BLaER1 treated with 17β-estradiol and CSF1 and Interleukin-3, amounts not matched to agents 10 nM and 100 nM (cell line): ENCODE data around the gene DNAI7.
A peak's percentile ranks its signal among the peaks of the same experiment; 100 is the strongest.

ENCODE experiments used
- H3K27ac ChIP-seq, 11 experiments: shearing (Covaris generic); formaldehyde crosslinking; 2 replicates each; pipeline ENCODE4 v1.8.1; 2022
- H3K27me3 ChIP-seq, 11 experiments: shearing (Covaris generic); formaldehyde crosslinking; 2 replicates each; pipeline ENCODE4 v1.8.1; 2022
- H3K36me3 ChIP-seq, 11 experiments: shearing (Covaris generic); formaldehyde crosslinking; 2 replicates each; pipeline ENCODE4 v1.8.1; 2022
- H3K4me1 ChIP-seq, 10 experiments: shearing (Covaris generic); formaldehyde crosslinking; 2 replicates each; pipeline ENCODE4 v1.8.1; 2022
- H3K4me2 ChIP-seq, 11 experiments: shearing (Covaris generic); formaldehyde crosslinking; 2 replicates each; pipeline ENCODE4 v1.8.1; 2022
- H3K4me3 ChIP-seq, 10 experiments: shearing (Covaris generic); formaldehyde crosslinking; 2 replicates each; pipeline ENCODE4 v1.8.1; 2022
- H3K9ac ChIP-seq, 11 experiments: shearing (Covaris generic); formaldehyde crosslinking; 2 replicates each; pipeline ENCODE4 v1.8.1; 2022
- H3K9me3 ChIP-seq, 11 experiments: shearing (Covaris generic); formaldehyde crosslinking; replicated peaks in 1 of 11; 2 replicates each; pipeline ENCODE4 v1.8.1; 2022
- H4K20me1 ChIP-seq, 11 experiments: shearing (Covaris generic); formaldehyde crosslinking; 2 replicates each; pipeline ENCODE4 v1.8.1; 2022
- Cebpa-rat ChIP-seq, 11 experiments: shearing (Covaris generic); IDR thresholded peaks; 2 replicates each; pipeline ENCODE4 v1.8.1; 2022

DNAI7 gene

GRCh38 chr12:25100194-25101091 is 94.5 kb downstream of the DNAI7 start:
- H4K20me1 ChIP-seq: peaks cover 0 to 99% (median 0%) of the 10 kb centered on the region in 11 experiments; a peak in 5 of 22 replicates
- H3K27ac ChIP-seq: peak overlapping the region; percentile 10 to 78 (median 60); a peak in 18 of 22 replicates
- peaks cover 24 to 50% (median 33%) of the 10 kb centered on the region in 10 experiments for H3K4me1 ChIP-seq
- no peak for TF ChIP-seq Cebpa-rat (IDR thresholded peaks at IDR 0.05)
- H3K4me2 ChIP-seq: peak overlapping the region in 9 of 11 experiments; percentile 24 to 74 (median 61); a peak in 18 of 22 replicates
- H3K27me3 ChIP-seq: no peaks in the 10 kb centered on the region
- no peak overlapping the region; a peak in 1 of 20 replicates for H3K4me3 ChIP-seq
- H3K36me3 ChIP-seq: peaks cover 77 to 100% (median 97%) of the 10 kb centered on the region in 11 experiments
- H3K9me3 ChIP-seq: no peaks in the 10 kb centered on the region
- H3K9ac ChIP-seq: peak overlapping the region in 6 of 11 experiments; percentile 3 to 58 (median 24); a peak in 4 of 22 replicates

DNA sequence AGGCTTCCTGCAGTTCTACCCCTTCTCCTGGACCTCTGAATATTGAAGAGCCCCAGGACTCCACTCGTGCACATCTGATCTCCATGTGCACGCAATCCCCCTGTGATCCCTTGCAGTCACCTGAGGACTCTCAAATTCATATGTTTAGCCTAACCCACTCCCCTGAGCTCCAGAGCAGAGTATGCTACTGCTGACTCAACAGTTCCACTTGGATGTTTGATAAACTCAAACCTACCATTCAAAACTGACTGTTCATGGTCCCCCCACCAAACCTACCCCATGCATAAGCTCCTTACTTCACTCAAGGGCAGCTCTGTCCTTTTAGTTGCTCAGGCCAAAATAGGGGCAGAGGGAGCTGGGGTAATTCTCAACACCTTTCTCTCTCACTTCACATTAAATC is 96.0 kb downstream of the DNAI7 start:
- H3K27ac ChIP-seq: peak overlapping the region in 8 of 11 experiments; percentile 24 to 78 (median 64); a peak in 15 of 22 replicates
- peak overlapping the region in 4 of 11 experiments; percentile 28 to 52 (median 34); a peak in 6 of 22 replicates for H3K9ac ChIP-seq
- peak overlapping the region in 9 of 11 experiments; percentile 19 to 74 (median 61); a peak in 13 of 22 replicates for H3K4me2 ChIP-seq
- peaks cover 73 to 100% (median 97%) of the 10 kb centered on the region in 11 experiments for H3K36me3 ChIP-seq
- no peaks in the 10 kb centered on the region for H3K27me3 ChIP-seq
- H3K9me3 ChIP-seq: peaks cover 0 to 8% (median 6%) of the 10 kb centered on the region in 11 experiments; a peak in 15 of 22 replicates
- TF ChIP-seq Cebpa-rat (IDR thresholded peaks at IDR 0.05): no peak
- H3K4me3 ChIP-seq: no peak overlapping the region
- peaks cover 24 to 54% (median 33%) of the 10 kb centered on the region in 10 experiments for H3K4me1 ChIP-seq
- peaks cover 0 to 99% (median 0%) of the 10 kb centered on the region in 11 experiments; a peak in 5 of 22 replicates for H4K20me1 ChIP-seq

- Histone ChIP-seq H3K4me1 (peaks cover 50 to 66% (median 57%) of the 10 kb centered on the region in 10 experiments), H3K4me2 (peak overlapping the region; percentile 19 to 76 (median 54); a peak in 19 of 22 replicates), H3K4me3 (peak overlapping the region in 1 of 10 experiments; percentile 25; a peak in 1 of 20 replicates), H3K36me3 (peaks cover 70 to 100% (median 98%) of the 10 kb centered on the region in 11 experiments), H3K27ac (peak overlapping the region in 8 of 11 experiments; percentile 18 to 72 (median 56); a peak in 17 of 22 replicates), H3K9ac (peak overlapping the region in 7 of 11 experiments; percentile 5 to 37 (median 24); a peak in 7 of 22 replicates), H4K20me1 (peaks cover 0 to 99% (median 0%) of the 10 kb centered on the region in 11 experiments; a peak in 7 of 22 replicates), H3K27me3 (no peaks in the 10 kb centered on the region), H3K9me3 (peaks cover 0 to 14% (median 10%) of the 10 kb centered on the region in 11 experiments; a peak in 15 of 22 replicates)
- TF ChIP-seq Cebpa-rat (IDR thresholded peaks at IDR 0.05): no peak
Measured at GRCh38 chr12:25089738-25090137, 105.2 kb downstream of the DNAI7 start.

GRCh38 chr12:25087596-25087995 is 107.4 kb downstream of the DNAI7 start:
- Histone ChIP-seq H3K36me3 (peaks cover 77 to 100% (median 98%) of the 10 kb centered on the region in 11 experiments), H3K4me1 (peaks cover 54 to 78% (median 66%) of the 10 kb centered on the region in 10 experiments), H3K4me2 (peak overlapping the region; percentile 2 to 76 (median 40); a peak in 15 of 22 replicates)

DNA sequence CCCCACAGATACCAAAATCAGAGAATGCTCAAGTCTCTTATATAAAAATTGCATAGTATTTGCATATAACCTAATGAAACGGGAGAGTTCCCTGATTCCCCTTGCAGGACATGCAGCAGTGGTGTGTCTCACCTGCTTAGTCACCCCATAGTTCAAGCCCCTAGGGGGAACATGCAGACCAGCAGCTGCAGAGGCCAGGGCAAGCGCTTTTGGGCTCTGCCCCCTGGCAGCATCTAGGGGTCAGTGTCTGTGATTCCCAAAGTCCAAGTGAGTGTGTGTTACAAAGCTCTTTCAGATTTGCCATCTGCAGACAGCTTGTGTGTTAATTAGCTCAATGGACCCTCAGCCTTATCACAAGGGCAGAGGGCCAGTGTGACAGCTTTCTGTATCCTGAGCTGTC is 110.1 kb downstream of the DNAI7 start:
- H3K27ac ChIP-seq: peak overlapping the region in 7 of 11 experiments; percentile 3 to 45 (median 16); a peak in 8 of 22 replicates
- H3K4me3 ChIP-seq: no peak overlapping the region
- peak overlapping the region in 4 of 11 experiments; percentile 10 to 35 (median 12); a peak in 6 of 22 replicates for H3K4me2 ChIP-seq
- no peaks in the 10 kb centered on the region for H3K27me3 ChIP-seq
- H3K36me3 ChIP-seq: peaks cover 82 to 100% (median 100%) of the 10 kb centered on the region in 11 experiments
- peaks cover 0 to 100% (median 0%) of the 10 kb centered on the region in 11 experiments; a peak in 6 of 22 replicates for H4K20me1 ChIP-seq
- H3K9me3 ChIP-seq: no peaks in the 10 kb centered on the region
- H3K4me1 ChIP-seq: peaks cover 51 to 91% (median 62%) of the 10 kb centered on the region in 10 experiments
- peak overlapping the region in 3 of 11 experiments; percentile 7 to 35 (median 7); a peak in 2 of 22 replicates for H3K9ac ChIP-seq
- no peak for TF ChIP-seq Cebpa-rat (IDR thresholded peaks at IDR 0.05)

More at GRCh38 chr12:25087596-25087995, 107.4 kb downstream of the DNAI7 start:
- peaks cover 0 to 99% (median 0%) of the 10 kb centered on the region in 11 experiments; a peak in 6 of 22 replicates for H4K20me1 ChIP-seq
- H3K27me3 ChIP-seq: no peaks in the 10 kb centered on the region
- no peak overlapping the region for H3K4me3 ChIP-seq
- H3K9me3 ChIP-seq: no peaks in the 10 kb centered on the region
- no peak for TF ChIP-seq Cebpa-rat (IDR thresholded peaks at IDR 0.05)
- H3K9ac ChIP-seq: peak overlapping the region in 2 of 11 experiments; percentile 13 to 16; a peak in 2 of 22 replicates
- peak overlapping the region in 5 of 11 experiments; percentile 5 to 68 (median 27); a peak in 4 of 22 replicates for H3K27ac ChIP-seq

- H3K27ac ChIP-seq: peak overlapping the region in 7 of 11 experiments; percentile 12 to 52 (median 45); a peak in 13 of 22 replicates
- TF ChIP-seq Cebpa-rat (IDR thresholded peaks at IDR 0.05): no peak
- peaks cover 82 to 100% (median 98%) of the 10 kb centered on the region in 11 experiments for H3K36me3 ChIP-seq
- H3K4me3 ChIP-seq: no peak overlapping the region
- no peak overlapping the region; a peak in 1 of 22 replicates for H3K9ac ChIP-seq
- H3K27me3 ChIP-seq: no peaks in the 10 kb centered on the region
- H3K9me3 ChIP-seq: no peaks in the 10 kb centered on the region
- peaks cover 36 to 88% (median 49%) of the 10 kb centered on the region in 10 experiments for H3K4me1 ChIP-seq
- peaks cover 0 to 100% (median 0%) of the 10 kb centered on the region in 11 experiments; a peak in 6 of 22 replicates for H4K20me1 ChIP-seq
- H3K4me2 ChIP-seq: peak overlapping the region in 6 of 11 experiments; percentile 17 to 54 (median 36); a peak in 11 of 22 replicates
Measured at GRCh38 chr12:25083211-25083610, 111.7 kb downstream of the DNAI7 start.

- TF ChIP-seq Cebpa-rat (IDR thresholded peaks at IDR 0.05): no peak
- Histone ChIP-seq H4K20me1 (peaks cover 0 to 100% (median 0%) of the 10 kb centered on the region in 11 experiments; a peak in 6 of 22 replicates), H3K9ac (no peak overlapping the region), H3K4me1 (peaks cover 30 to 86% (median 44%) of the 10 kb centered on the region in 10 experiments), H3K4me3 (no peak overlapping the region), H3K27me3 (no peaks in the 10 kb centered on the region), H3K27ac (peak overlapping the region in 4 of 11 experiments; percentile 12 to 52 (median 42); a peak in 6 of 22 replicates), H3K36me3 (peaks cover 81 to 100% (median 98%) of the 10 kb centered on the region in 11 experiments), H3K4me2 (peak overlapping the region in 7 of 11 experiments; percentile 3 to 54 (median 35); a peak in 9 of 22 replicates), H3K9me3 (no peaks in the 10 kb centered on the region)
Measured at GRCh38 chr12:25082628-25083027, 112.3 kb downstream of the DNAI7 start.

DNA sequence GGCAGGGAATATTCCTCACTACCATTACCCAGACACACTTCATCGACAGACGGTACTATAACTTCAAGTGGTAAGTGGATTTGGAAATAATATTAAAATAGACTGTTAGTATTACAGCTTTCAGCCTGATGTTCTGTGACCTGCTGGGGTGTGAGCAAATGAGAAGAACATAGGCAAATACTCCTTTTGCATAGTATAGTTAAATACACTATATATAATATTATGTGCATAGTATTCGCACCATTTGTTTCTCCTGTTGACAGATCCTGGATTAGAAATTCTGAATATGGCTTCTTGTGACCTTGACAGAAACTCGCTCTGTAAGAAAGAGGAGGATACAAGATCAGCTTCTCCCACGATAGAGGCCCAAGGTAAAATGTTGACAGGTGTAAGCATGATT is 115.6 kb downstream of the DNAI7 start:
- H3K27me3 ChIP-seq: no peaks in the 10 kb centered on the region
- TF ChIP-seq Cebpa-rat (IDR thresholded peaks at IDR 0.05): no peak
- H3K4me3 ChIP-seq: no peak overlapping the region
- no peaks in the 10 kb centered on the region for H3K9me3 ChIP-seq
- H3K9ac ChIP-seq: 0 out of 22 replicates have a peak overlapping the region, but pooled peaks of 1 of the 11 experiments have one; percentile 3
- H3K4me2 ChIP-seq: peak overlapping the region in 1 of 11 experiments; percentile 21; a peak in 1 of 22 replicates
- H3K4me1 ChIP-seq: peaks cover 28 to 80% (median 46%) of the 10 kb centered on the region in 10 experiments
- peaks cover 50 to 96% (median 83%) of the 10 kb centered on the region in 11 experiments for H3K36me3 ChIP-seq
- H3K27ac ChIP-seq: peak overlapping the region in 3 of 11 experiments; percentile 3 to 55 (median 15); a peak in 1 of 22 replicates
- peaks cover 0 to 98% (median 0%) of the 10 kb centered on the region in 11 experiments; a peak in 6 of 22 replicates for H4K20me1 ChIP-seq
